GM23338 (cell line): ENCODE data around the gene PNPLA7. TPM values are rescaled to one million over a fixed set of nuclear protein-coding genes. Genes with fewer than 3 reads are reported as not detected.
A peak's percentile ranks its signal among the peaks of the same experiment; 100 is the strongest.

Source experiments
- ATAC-seq: fragments of 200-7000 bp; cut with Tn5 transposase; 3 replicates; pipeline ENCODE4 v1.9.1; 2020
- DNase-seq: peaks from one replicate; pipeline ENCODE4 v3.0.0-alpha.2; 2015; ENCODE audit warnings: low spot score
- H2AFZ ChIP-seq: fragments of 200-600 bp; sonication (generic); 2 replicates; pipeline ENCODE4 v1.8.0; 2016; ENCODE audit warnings: antibody characterized with exemption, mild to moderate bottlenecking, moderate library complexity
- H3F3A ChIP-seq: fragments of 200-600 bp; sonication (generic); replicated peaks from 2 replicates; pipeline ENCODE4 v1.8.0; 2017; ENCODE audit warnings: antibody characterized with exemption, mixed run types, low read depth
- H3K27ac ChIP-seq: fragments of 200-600 bp; sonication (generic); 2 replicates; pipeline ENCODE4 v1.6.1; 2016; ENCODE audit warnings: low read depth
- H3K27me3 ChIP-seq: fragments of 200-600 bp; sonication (generic); 2 replicates; pipeline ENCODE4 v1.8.0; 2016; ENCODE audit warnings: mild to moderate bottlenecking, mixed run types, moderate library complexity; ENCODE audit not compliant: insufficient read depth
- H3K36me3 ChIP-seq: fragments of 200-600 bp; sonication (generic); 2 replicates; pipeline ENCODE4 v1.8.0; 2016; ENCODE audit warnings: mild to moderate bottlenecking; ENCODE audit not compliant: insufficient read depth
- H3K4me1 ChIP-seq: fragments of 200-600 bp; sonication (generic); 2 replicates; pipeline ENCODE4 v1.8.0; 2016; ENCODE audit warnings: mild to moderate bottlenecking, moderate library complexity; ENCODE audit not compliant: insufficient read depth
- H3K4me2 ChIP-seq: fragments of 200-600 bp; sonication (generic); 2 replicates; pipeline ENCODE4 v1.7.1; 2017; ENCODE audit warnings: mixed run types
- H3K4me3 ChIP-seq: fragments of 200-600 bp; sonication (generic); 2 replicates; pipeline ENCODE4 v1.6.1; 2016; ENCODE audit warnings: mixed run types
- H3K79me2 ChIP-seq: fragments of 200-600 bp; sonication (generic); replicated peaks from 2 replicates; pipeline ENCODE4 v1.8.0; 2017; ENCODE audit warnings: mild to moderate bottlenecking; ENCODE audit not compliant: insufficient read depth
- H3K9me2 ChIP-seq: fragments of 200-600 bp; sonication (generic); 2 replicates; pipeline ENCODE4 v1.8.0; 2017; ENCODE audit not compliant: insufficient read depth
- H4K20me1 ChIP-seq: fragments of 200-600 bp; sonication (generic); replicated peaks from 2 replicates; pipeline ENCODE4 v1.8.0; 2017; ENCODE audit warnings: mild to moderate bottlenecking; ENCODE audit not compliant: insufficient read depth
- H3K27ac Mint-ChIP-seq: 2 replicates; pipeline ENCODE4 v1.8.0; 2020; ENCODE audit warnings: inconsistent platforms, mild to moderate bottlenecking, moderate library complexity, mixed read lengths
- H3K27me3 Mint-ChIP-seq: 3 replicates; pipeline ENCODE4 v1.8.0; 2022; ENCODE audit warnings: low read depth, mild to moderate bottlenecking, moderate library complexity, mixed read lengths, inconsistent platforms; ENCODE audit not compliant: insufficient read depth, poor library complexity
- H3K36me3 Mint-ChIP-seq: 3 replicates; pipeline ENCODE4 v1.8.0; 2021; ENCODE audit warnings: low read depth, mild to moderate bottlenecking, inconsistent platforms, moderate library complexity, mixed read lengths
- H3K4me1 Mint-ChIP-seq: 3 replicates; pipeline ENCODE4 v1.8.0; 2020; ENCODE audit warnings: mild to moderate bottlenecking, inconsistent platforms, mixed read lengths
- H3K4me3 Mint-ChIP-seq: 3 replicates; pipeline ENCODE4 v1.8.0; 2021; ENCODE audit warnings: moderate library complexity, mild to moderate bottlenecking, inconsistent platforms, mixed read lengths
- H3K9me3 Mint-ChIP-seq: 3 replicates; pipeline ENCODE4 v1.8.0; 2020; ENCODE audit warnings: moderate library complexity, mild to moderate bottlenecking, inconsistent platforms, mixed read lengths
- CREB1 ChIP-seq: fragments of 250-450 bp; sonication (Bioruptor Pico); IDR thresholded peaks from 2 replicates; pipeline ENCODE4 v1.5.0; 2020; ENCODE audit warnings: low read depth, mild to moderate bottlenecking, moderate library complexity
- EZH2 ChIP-seq: fragments of 200-600 bp; sonication (generic); IDR thresholded peaks from one replicate; pipeline ENCODE4 v1.8.0; 2017; ENCODE audit warnings: antibody characterized with exemption, mild to moderate bottlenecking, low read depth; ENCODE audit not compliant: unreplicated experiment
- EZH2phosphoT487 ChIP-seq: fragments of 200-600 bp; sonication (generic); IDR thresholded peaks from one replicate; pipeline ENCODE4 v1.8.1; 2018; ENCODE audit warnings: antibody characterized with exemption; ENCODE audit not compliant: unreplicated experiment
- JUNB ChIP-seq: IDR thresholded peaks from one replicate; pipeline ENCODE4 v1.6.1; 2016; ENCODE audit warnings: antibody characterized with exemption; ENCODE audit not compliant: unreplicated experiment
- NANOG ChIP-seq: IDR thresholded peaks from 2 replicates; pipeline ENCODE4 v1.6.1; 2016; ENCODE audit warnings: antibody characterized with exemption, borderline replicate concordance
- POLR2AphosphoS5 ChIP-seq: IDR thresholded peaks from 2 replicates; pipeline ENCODE4 v1.6.1; 2016; ENCODE audit warnings: antibody characterized with exemption, low read depth
- STAT1 ChIP-seq: IDR thresholded peaks from one replicate; pipeline ENCODE4 v1.6.1; 2016; ENCODE audit warnings: antibody characterized with exemption; ENCODE audit not compliant: unreplicated experiment
- ZNF114 ChIP-seq: fragments of 250-450 bp; sonication (Bioruptor Pico); IDR thresholded peaks from 2 replicates; pipeline ENCODE4 v1.5.0; 2020; ENCODE audit warnings: mild to moderate bottlenecking, moderate library complexity
- ZNF331 ChIP-seq: fragments of 250-450 bp; sonication (Bioruptor Pico); IDR thresholded peaks from 2 replicates; pipeline ENCODE4 v1.5.0; 2020; ENCODE audit warnings: low read depth, mild to moderate bottlenecking, moderate library complexity
- polyA plus RNA-seq: library from polyadenylated mRNA; unstranded; fragments of >200 nt; fragmentation: Nextera tagmentation; extraction: Ambion mirVana; gene quantifications from 2 replicates; pipeline ENCODE4 v1.2.1, GENCODE V29; 2016
- total RNA-seq: library from RNA; depleted of rRNA; stranded (reverse); fragments of >200 nt; shearing (Covaris generic); gene quantifications from 2 replicates; pipeline ENCODE4 v1.2.3, GENCODE V29; 2014
- TF ChIP-seq, protein P1 (sequence below): IDR thresholded peaks from 2 replicates; pipeline ENCODE4 v1.6.1; 2016; ENCODE audit warnings: antibody characterized with exemption
- TF ChIP-seq, protein P2 (sequence below): IDR thresholded peaks from one replicate; pipeline ENCODE4 v1.6.1; 2018; ENCODE audit warnings: antibody characterized with exemption; ENCODE audit not compliant: unreplicated experiment
- TF ChIP-seq, protein P3 (sequence below), 2 experiments: fragments of 200-600 bp in 1 of 2; sonication (generic) in 1 of 2; conservative IDR thresholded peaks; 2 replicates each; pipeline versions ENCODE4 v1.5.1 to v1.6.1; 2016 to 2017; ENCODE audit warnings: antibody characterized with exemption in 2 of 2, low read depth in 2 of 2, mild to moderate bottlenecking in 2 of 2, moderate library complexity in 1 of 2
- TF ChIP-seq, protein P4 (sequence below): fragments of 250-450 bp; sonication (Bioruptor Pico); IDR thresholded peaks from 2 replicates; pipeline ENCODE4 v1.5.0; 2020; ENCODE audit warnings: mild to moderate bottlenecking, moderate library complexity

The PNPLA7 gene
- total and polyA plus RNA-seq, 2 experiments from 2014 or later = 0.45 to 0.80 TPM

DNA sequence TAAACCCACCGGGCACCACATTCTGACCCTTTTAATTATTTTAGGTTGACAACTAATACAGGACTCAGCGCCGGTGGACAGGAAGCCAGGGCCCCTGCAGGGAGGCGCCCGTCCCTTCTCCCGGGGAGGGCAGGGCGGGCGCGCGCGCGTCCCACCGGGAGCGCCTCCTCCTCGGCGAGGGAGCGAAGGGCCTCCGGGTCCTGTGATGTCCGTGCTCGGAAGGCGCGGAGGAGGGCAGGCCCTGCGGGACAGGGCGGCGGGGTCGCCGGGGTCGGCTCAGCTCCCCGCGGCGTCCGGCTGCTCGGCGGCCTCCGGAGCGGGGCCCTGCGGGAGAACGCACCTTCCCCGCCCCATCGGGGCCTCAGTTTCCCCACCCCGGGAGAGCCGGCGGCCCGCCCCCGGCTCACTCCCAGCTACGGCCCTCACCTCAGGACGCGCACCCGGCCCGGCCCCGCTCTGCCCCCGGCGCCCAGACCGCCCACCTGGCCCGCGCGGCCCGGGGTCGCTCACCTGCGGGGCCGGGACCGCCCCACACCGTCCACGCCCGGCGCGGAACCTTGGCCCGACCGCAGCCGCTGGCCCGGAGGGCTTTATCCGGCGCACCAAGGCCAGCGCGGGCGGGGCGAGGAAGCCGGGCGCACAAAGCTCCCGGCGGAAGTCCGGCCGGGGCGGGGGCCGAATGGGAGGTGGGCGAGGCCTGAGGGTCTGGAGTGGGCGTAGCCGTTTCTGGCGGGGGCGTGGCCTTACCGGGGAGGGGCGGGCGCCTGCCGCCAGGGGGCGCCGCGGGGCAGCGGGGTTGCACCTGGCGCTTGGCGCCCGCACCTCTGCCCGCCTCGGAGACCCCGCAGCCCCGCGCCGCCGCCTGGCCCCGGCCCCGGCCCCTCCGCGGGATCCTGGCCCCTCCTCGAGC lies 127.3 kb downstream of the PNPLA7 start, which contains the start of the genes EXD3 and NOXA1:
EXD3 (minus strand) TSS at position 559 of the 910 bp plus-strand sequence. CDS start 27,805 bp downstream, outside the sequence.
NOXA1 (plus strand) TSS at position 790 of the 910 bp plus-strand sequence. CDS start 137 bp downstream, outside the sequence.
- Histone ChIP-seq H3K79me2 (peaks cover 25% of the 10 kb centered on the region), H3F3A (peaks cover 3% of the 10 kb centered on the region; the same call in 1 of the 2 replicates), H3K9me2 (no peaks in the 10 kb centered on the region), H2AFZ (peak within 1 kb of the TSS; percentile 89), H4K20me1 (peaks cover 4% of the 10 kb centered on the region; the same call in 1 of the 2 replicates), H3K4me3 (peak within 1 kb of the TSS; percentile 89), H3K4me2 (peak within 1 kb of the TSS; percentile 97), H3K27ac (no peak within 1 kb of the TSS), H3K27me3 (peaks cover 9% of the 10 kb centered on the region), H3K36me3 (no peaks in the 10 kb centered on the region), H3K4me1 (peaks cover 6% of the 10 kb centered on the region)
- H3K4me1 Mint-ChIP-seq = peaks cover 4% of the 10 kb centered on the region; the same call in 2 of the 3 replicates
- peak; percentile 80 for ATAC-seq
- DNase-seq = peak; percentile 97
- H3K36me3 Mint-ChIP-seq = no peaks in the 10 kb centered on the region; the same call in 2 of the 3 replicates
- peak within 1 kb of the TSS; percentile 86 for H3K4me3 Mint-ChIP-seq
- peaks cover 10% of the 10 kb centered on the region for H3K27me3 Mint-ChIP-seq
- H3K27ac Mint-ChIP-seq = no peak within 1 kb of the TSS
- H3K9me3 Mint-ChIP-seq = no peaks in the 10 kb centered on the region; the same call in 2 of the 3 replicates
- peak; percentile 72 for TF ChIP-seq POLR2AphosphoS5
- TF ChIP-seq EZH2 = no peak
- TF ChIP-seq JUNB = no peak
- peak; percentile 88; the same call in 1 of the 2 replicates for TF ChIP-seq ZNF114
- TF ChIP-seq, protein P1, sequence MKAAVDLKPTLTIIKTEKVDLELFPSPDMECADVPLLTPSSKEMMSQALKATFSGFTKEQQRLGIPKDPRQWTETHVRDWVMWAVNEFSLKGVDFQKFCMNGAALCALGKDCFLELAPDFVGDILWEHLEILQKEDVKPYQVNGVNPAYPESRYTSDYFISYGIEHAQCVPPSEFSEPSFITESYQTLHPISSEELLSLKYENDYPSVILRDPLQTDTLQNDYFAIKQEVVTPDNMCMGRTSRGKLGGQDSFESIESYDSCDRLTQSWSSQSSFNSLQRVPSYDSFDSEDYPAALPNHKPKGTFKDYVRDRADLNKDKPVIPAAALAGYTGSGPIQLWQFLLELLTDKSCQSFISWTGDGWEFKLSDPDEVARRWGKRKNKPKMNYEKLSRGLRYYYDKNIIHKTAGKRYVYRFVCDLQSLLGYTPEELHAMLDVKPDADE = peak; percentile 71; the same call in 1 of the 2 replicates
- peak; percentile 67; the same call in 1 of the 2 replicates for TF ChIP-seq CREB1 (CRISPR knock-in tag)
- no peak for TF ChIP-seq ZNF331 (CRISPR knock-in tag)
- TF ChIP-seq, protein P2, sequence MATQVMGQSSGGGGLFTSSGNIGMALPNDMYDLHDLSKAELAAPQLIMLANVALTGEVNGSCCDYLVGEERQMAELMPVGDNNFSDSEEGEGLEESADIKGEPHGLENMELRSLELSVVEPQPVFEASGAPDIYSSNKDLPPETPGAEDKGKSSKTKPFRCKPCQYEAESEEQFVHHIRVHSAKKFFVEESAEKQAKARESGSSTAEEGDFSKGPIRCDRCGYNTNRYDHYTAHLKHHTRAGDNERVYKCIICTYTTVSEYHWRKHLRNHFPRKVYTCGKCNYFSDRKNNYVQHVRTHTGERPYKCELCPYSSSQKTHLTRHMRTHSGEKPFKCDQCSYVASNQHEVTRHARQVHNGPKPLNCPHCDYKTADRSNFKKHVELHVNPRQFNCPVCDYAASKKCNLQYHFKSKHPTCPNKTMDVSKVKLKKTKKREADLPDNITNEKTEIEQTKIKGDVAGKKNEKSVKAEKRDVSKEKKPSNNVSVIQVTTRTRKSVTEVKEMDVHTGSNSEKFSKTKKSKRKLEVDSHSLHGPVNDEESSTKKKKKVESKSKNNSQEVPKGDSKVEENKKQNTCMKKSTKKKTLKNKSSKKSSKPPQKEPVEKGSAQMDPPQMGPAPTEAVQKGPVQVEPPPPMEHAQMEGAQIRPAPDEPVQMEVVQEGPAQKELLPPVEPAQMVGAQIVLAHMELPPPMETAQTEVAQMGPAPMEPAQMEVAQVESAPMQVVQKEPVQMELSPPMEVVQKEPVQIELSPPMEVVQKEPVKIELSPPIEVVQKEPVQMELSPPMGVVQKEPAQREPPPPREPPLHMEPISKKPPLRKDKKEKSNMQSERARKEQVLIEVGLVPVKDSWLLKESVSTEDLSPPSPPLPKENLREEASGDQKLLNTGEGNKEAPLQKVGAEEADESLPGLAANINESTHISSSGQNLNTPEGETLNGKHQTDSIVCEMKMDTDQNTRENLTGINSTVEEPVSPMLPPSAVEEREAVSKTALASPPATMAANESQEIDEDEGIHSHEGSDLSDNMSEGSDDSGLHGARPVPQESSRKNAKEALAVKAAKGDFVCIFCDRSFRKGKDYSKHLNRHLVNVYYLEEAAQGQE = no peak
- TF ChIP-seq STAT1 = no peak
- no peak for TF ChIP-seq NANOG
- TF ChIP-seq, protein P3, sequence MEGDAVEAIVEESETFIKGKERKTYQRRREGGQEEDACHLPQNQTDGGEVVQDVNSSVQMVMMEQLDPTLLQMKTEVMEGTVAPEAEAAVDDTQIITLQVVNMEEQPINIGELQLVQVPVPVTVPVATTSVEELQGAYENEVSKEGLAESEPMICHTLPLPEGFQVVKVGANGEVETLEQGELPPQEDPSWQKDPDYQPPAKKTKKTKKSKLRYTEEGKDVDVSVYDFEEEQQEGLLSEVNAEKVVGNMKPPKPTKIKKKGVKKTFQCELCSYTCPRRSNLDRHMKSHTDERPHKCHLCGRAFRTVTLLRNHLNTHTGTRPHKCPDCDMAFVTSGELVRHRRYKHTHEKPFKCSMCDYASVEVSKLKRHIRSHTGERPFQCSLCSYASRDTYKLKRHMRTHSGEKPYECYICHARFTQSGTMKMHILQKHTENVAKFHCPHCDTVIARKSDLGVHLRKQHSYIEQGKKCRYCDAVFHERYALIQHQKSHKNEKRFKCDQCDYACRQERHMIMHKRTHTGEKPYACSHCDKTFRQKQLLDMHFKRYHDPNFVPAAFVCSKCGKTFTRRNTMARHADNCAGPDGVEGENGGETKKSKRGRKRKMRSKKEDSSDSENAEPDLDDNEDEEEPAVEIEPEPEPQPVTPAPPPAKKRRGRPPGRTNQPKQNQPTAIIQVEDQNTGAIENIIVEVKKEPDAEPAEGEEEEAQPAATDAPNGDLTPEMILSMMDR (conservative IDR thresholded peaks at IDR 0.05; ENCODE audit: low read depth in 2 of 2) = peak in 1 of 2 experiments; percentile 67; a peak in 2 of 4 replicates
- TF ChIP-seq EZH2phosphoT487 = no peak
- TF ChIP-seq, protein P4, sequence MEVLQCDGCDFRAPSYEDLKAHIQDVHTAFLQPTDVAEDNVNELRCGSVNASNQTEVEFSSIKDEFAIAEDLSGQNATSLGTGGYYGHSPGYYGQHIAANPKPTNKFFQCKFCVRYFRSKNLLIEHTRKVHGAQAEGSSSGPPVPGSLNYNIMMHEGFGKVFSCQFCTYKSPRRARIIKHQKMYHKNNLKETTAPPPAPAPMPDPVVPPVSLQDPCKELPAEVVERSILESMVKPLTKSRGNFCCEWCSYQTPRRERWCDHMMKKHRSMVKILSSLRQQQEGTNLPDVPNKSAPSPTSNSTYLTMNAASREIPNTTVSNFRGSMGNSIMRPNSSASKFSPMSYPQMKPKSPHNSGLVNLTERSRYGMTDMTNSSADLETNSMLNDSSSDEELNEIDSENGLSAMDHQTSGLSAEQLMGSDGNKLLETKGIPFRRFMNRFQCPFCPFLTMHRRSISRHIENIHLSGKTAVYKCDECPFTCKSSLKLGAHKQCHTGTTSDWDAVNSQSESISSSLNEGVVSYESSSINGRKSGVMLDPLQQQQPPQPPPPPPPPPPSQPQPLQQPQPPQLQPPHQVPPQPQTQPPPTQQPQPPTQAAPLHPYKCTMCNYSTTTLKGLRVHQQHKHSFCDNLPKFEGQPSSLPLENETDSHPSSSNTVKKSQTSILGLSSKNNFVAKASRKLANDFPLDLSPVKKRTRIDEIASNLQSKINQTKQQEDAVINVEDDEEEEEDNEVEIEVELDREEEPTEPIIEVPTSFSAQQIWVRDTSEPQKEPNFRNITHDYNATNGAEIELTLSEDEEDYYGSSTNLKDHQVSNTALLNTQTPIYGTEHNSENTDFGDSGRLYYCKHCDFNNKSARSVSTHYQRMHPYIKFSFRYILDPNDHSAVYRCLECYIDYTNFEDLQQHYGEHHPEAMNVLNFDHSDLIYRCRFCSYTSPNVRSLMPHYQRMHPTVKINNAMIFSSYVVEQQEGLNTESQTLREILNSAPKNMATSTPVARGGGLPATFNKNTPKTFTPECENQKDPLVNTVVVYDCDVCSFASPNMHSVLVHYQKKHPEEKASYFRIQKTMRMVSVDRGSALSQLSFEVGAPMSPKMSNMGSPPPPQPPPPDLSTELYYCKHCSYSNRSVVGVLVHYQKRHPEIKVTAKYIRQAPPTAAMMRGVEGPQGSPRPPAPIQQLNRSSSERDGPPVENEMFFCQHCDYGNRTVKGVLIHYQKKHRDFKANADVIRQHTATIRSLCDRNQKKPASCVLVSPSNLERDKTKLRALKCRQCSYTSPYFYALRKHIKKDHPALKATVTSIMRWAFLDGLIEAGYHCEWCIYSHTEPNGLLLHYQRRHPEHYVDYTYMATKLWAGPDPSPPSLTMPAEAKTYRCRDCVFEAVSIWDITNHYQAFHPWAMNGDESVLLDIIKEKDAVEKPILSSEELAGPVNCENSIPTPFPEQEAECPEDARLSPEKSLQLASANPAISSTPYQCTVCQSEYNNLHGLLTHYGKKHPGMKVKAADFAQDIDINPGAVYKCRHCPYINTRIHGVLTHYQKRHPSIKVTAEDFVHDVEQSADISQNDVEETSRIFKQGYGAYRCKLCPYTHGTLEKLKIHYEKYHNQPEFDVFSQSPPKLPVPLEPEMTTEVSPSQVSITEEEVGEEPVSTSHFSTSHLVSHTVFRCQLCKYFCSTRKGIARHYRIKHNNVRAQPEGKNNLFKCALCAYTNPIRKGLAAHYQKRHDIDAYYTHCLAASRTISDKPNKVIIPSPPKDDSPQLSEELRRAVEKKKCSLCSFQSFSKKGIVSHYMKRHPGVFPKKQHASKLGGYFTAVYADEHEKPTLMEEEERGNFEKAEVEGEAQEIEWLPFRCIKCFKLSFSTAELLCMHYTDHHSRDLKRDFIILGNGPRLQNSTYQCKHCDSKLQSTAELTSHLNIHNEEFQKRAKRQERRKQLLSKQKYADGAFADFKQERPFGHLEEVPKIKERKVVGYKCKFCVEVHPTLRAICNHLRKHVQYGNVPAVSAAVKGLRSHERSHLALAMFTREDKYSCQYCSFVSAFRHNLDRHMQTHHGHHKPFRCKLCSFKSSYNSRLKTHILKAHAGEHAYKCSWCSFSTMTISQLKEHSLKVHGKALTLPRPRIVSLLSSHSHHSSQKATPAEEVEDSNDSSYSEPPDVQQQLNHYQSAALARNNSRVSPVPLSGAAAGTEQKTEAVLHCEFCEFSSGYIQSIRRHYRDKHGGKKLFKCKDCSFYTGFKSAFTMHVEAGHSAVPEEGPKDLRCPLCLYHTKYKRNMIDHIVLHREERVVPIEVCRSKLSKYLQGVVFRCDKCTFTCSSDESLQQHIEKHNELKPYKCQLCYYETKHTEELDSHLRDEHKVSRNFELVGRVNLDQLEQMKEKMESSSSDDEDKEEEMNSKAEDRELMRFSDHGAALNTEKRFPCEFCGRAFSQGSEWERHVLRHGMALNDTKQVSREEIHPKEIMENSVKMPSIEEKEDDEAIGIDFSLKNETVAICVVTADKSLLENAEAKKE (CRISPR knock-in tag) = no peak
